ENCODE data around the gene BSX.

BSX gene

DNA sequence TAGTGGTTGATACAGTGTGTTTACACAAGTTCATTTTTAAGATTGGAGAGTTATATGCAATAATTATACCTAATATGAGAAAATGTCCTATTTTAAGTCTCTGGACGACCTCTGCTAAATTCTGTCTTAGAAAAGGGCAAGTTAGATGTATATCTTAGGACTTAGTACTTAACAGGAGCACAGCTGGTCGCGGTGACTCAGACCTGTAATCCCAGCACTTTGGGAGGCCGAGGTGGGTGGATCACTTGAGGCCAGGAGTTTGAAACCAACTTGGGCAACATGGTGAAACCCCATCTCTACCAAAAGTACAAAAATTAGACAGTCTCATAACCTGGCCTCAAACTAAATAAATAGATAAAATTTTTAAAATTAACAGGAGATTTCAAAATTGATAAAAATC, 27.2 kb downstream of the BSX start:
- DNase-seq = no peak

DNA sequence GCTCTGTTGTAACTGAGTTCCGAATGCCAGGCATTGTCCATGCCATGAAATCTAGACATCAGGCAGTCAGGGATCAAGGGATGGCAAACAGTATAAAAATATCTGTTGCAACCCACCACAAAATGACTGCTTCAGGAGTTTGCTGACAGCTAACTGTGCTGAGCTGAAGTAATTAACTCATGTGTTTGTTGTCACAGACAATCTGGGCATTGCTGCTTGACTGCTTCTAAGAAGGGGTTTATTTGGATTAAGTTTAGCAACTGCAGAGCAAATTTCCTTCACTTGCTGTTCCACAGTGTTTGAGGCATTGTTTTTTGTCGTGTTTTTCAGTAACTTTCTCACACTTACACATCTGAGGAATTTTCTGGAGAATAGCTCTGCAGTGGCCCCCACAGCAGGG, 30.4 kb downstream of the BSX start:
- no peak for DNase-seq

DNA sequence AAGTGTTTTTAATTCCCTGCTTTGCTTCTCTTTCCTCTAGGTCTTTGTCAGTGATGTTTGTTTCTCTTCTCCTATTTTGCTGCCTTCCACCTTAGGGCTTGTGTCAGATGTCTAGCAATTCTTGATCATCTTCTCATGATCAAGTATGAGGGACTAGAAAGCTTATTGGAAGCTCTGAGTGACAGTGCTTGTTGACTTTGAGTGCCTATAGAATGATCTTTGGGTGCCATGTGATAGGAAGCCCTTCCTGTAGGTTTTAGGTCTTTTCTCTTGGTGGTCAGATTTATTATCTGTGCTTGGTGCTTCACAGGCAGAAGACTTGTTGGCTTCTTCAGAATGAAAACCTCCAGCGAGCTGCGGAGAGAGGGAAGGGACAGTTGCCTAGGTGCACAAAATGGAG, 43.1 kb downstream of the BSX start:
- no peak for DNase-seq

DNA sequence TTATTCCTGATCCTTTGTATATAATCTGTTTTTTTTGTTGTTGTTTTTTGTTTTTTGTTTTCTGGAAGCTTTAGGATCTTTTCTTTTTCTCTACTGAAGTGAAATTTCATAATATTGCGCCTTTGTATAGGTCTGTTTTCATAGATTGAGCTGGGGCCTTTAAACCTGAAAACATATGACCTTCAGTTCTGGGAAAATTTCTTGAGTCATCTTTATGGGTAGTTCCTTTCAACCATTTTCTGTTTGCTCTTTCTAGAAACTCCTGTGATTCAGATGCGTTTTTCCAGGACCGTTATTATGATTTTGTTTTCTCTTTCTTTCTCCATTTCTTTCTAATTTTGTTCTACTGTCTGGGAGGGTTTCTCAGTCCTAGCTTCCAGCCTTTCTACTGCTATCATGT, 43.7 kb downstream of the BSX start:
- DNase-seq = no peak

DNA sequence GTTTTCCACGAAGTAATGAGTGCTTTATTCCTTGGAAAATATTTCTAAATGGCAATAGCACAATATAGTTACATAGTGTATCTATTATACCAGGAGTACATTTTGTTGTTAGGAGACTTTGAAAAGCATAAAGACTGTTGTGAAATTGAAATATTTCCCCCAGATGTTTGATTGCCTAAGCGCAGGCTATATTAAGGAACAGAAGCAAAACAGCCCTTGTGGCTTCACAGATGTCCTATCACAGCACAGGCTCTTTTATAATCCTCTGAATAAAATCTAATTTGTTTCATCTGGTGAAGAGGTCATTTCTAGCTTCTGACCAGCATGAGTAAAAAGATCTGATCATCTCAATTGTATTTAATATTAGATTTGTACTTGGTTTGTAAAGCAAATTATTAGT, 48.2 kb downstream of the BSX start:
- no peak for DNase-seq

DNA sequence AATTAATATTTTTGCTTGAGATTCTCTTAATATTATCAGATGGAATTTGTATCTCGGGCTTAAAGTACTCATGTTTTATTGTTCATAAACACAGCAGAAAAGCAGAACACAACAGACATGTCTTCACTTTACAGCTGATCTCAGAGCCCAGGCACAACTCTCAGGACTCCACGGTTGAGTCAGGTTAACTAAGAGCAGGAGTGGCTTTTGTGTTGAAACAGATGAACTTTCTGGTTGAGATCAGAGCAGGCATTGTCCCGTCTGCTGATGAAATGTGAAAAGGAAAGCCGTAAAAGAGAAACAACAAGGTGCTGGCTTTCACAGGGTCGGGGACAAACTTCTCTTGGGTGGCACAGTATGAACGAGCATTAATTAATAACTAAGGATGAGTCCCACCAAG, 50.1 kb downstream of the BSX start:
- DNase-seq = no peak
